Common myeloid progenitor, CD34-positive (primary cell): ENCODE data around the gene CNFN.

ENCODE experiments used
- CTCF ChIA-PET: fragments of 350-600 bp; sonication (Branson Sonifier 250); formaldehyde crosslinking; loops from one replicate; lab custom pipeline; 2021; ENCODE audit warnings: antibody characterized with exemption; lab: Charles Lee
- POLR2A ChIA-PET: fragments of 350-600 bp; sonication (Branson Sonifier 250); formaldehyde crosslinking; loops from one replicate; lab custom pipeline; 2021; ENCODE audit warnings: antibody characterized with exemption; lab: Charles Lee
- DNase-seq, 3 donors: peaks; one replicate each; pipeline versions ENCODE4 v3.0.0 to v3.0.0-alpha.2; 2013
- H3K27ac ChIP-seq, 2 experiments: 1 replicate in 1 of 2; 2 replicates in 1 of 2; pipeline ENCODE4 v1.7.0; 2013; ENCODE audit warnings: inconsistent platforms in 2 of 2, low read length in 2 of 2, mild to moderate bottlenecking in 2 of 2, low read depth in 1 of 2, moderate library complexity in 1 of 2; ENCODE audit not compliant: severe bottlenecking in 2 of 2, insufficient read depth in 1 of 2, poor library complexity in 1 of 2
- H3K27me3 ChIP-seq, 5 experiments: replicated peaks in 2 of 5; 1 replicate in 3 of 5; 2 replicates in 2 of 5; pipeline versions ENCODE4 v1.6.1 to v1.7.0; 2013; ENCODE audit warnings: low read length in 4 of 5, mild to moderate bottlenecking in 2 of 5, moderate library complexity in 2 of 5, inconsistent platforms in 1 of 5; ENCODE audit not compliant: insufficient read depth in 5 of 5, control insufficient read depth in 4 of 5
- H3K36me3 ChIP-seq, 4 experiments: 1 replicate in 2 of 4; 2 replicates in 2 of 4; pipeline versions ENCODE4 v1.6.1 to v1.7.0; 2013; ENCODE audit warnings: low read length in 3 of 4, control low read depth in 1 of 4, mild to moderate bottlenecking in 1 of 4; ENCODE audit not compliant: control insufficient read depth in 4 of 4, insufficient read depth in 4 of 4
- H3K4me1 ChIP-seq, 4 experiments: 1 replicate in 3 of 4; 2 replicates in 1 of 4; pipeline versions ENCODE4 v1.6.1 to v1.7.1; 2013; ENCODE audit warnings: low read length in 3 of 4, mild to moderate bottlenecking in 3 of 4, control low read depth in 1 of 4, inconsistent platforms in 1 of 4, moderate library complexity in 1 of 4; ENCODE audit not compliant: control insufficient read depth in 4 of 4, insufficient read depth in 4 of 4; ENCODE audit errors: control extremely low read depth in 1 of 4
- H3K4me3 ChIP-seq, 7 experiments: 1 replicate in 4 of 7; 2 replicates in 3 of 7; pipeline versions ENCODE4 v1.5.1 to v1.7.0; 2013; ENCODE audit warnings: mild to moderate bottlenecking in 7 of 7, low read length in 6 of 7, moderate library complexity in 6 of 7, inconsistent platforms in 2 of 7, low read depth in 2 of 7, control low read depth in 1 of 7; ENCODE audit not compliant: insufficient read depth in 4 of 7, control insufficient read depth in 1 of 7; ENCODE audit errors: extremely low read depth in 1 of 7
- H3K9me3 ChIP-seq, 5 experiments: 1 replicate in 4 of 5; 2 replicates in 1 of 5; pipeline versions ENCODE4 v1.6.1 to v1.7.1; 2013; ENCODE audit warnings: low read length in 4 of 5, mild to moderate bottlenecking in 2 of 5, inconsistent platforms in 1 of 5, low read depth in 1 of 5, moderate library complexity in 1 of 5; ENCODE audit not compliant: control insufficient read depth in 4 of 5, insufficient read depth in 2 of 5; ENCODE audit errors: control extremely low read depth in 1 of 5
- WGBS: methylation state at CpG from one replicate; pipeline ENCODE4 v1.1.5; 2013; ENCODE audit not compliant: insufficient coverage; 5-methylcytosine and 5-hydroxymethylcytosine counted together

The CNFN gene

DNA sequence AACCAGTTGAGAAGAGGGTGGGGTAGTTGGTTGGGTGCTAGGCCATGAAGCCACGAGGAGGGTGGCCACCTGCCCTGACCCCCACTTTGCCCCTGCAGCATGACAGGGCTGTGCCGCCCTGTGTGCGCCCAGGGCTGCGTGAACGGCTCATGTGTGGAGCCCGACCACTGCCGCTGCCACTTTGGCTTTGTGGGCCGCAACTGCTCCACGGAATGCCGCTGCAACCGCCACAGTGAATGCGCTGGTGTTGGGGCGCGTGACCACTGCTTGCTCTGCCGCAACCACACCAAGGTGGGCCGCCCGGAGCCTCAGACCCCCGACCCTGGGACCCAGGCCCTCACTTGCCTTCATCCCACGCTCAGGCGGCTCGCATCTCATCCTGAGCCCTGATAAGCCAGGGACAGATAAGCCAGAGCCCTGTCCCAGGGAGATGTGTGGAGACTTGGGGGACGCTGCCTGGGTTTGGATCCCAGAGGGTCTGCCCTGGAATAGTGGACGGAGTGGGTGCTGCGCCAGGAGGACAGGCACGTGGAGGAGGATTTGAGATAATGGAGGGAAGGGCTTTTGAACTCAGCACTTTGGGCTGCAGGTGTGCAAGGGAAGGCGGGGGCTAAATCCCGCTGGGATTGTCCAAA is 20.5 kb downstream of the CNFN start:
- Histone ChIP-seq H3K36me3 (peaks cover 0 to 19% (median 13%) of the 10 kb centered on the region in 4 experiments), H3K27ac (no peak overlapping the region)

DNA sequence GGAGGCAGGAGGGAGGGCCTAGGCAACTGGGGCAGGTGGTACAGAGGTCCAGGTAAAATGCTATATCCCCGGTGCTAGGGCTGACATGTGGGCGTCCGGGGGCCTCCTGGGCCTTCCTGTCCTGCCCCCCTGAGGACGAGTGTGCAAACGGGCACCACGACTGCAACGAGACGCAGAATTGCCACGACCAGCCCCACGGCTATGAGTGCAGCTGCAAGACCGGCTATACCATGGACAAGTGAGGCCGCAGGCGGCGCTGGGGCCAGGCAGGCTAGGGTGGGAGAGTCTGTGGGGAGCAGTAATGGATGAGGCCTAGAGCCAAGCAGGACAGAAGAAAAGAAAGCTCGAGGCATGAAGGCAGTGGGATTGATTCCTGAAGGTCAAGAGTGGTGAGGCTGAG is 21.3 kb downstream of the CNFN start:
- ChIA-PET POLR2A (no interaction called here), CTCF (interaction anchor here (1.1 kb wide), 1 partner anchor 11 kb away, joined by 5 read pairs; no protein-coding TSS in a partner anchor)
- H3K4me1 ChIP-seq: no peaks in the 10 kb centered on the region

More for the DNA sequence above, 20.5 kb downstream of the CNFN start:
- H3K4me3 ChIP-seq: no peak overlapping the region
- no peaks in the 10 kb centered on the region for H3K4me1 ChIP-seq
- no peaks in the 10 kb centered on the region for H3K9me3 ChIP-seq
- no peak for DNase-seq
- no peaks in the 10 kb centered on the region for H3K27me3 ChIP-seq
- POLR2A ChIA-PET: no interaction called here
- CTCF ChIA-PET: no interaction called here
- 97% methylated on average over 23 of the region's 27 CpGs for WGBS

DNA sequence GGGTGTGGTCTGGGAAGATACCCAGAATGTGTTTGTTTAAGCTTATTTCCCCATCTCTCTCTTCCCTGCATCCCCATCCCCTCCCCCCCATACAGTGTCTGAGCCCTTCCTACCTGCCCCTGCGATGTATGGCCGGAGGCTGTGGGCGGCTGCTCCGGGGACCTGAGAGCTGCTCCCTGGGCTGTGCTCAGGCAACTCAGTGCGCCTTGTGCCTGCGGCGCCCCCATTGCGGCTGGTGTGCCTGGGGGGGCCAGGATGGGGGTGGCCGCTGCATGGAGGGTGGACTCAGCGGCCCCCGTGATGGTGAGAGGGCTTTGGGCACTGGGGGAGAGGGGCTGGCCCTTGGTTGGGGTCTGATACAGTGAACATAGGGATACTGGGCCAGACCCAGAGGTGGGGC is 21.7 kb downstream of the CNFN start:
- Histone ChIP-seq H3K36me3 (peaks cover 7 to 28% (median 21%) of the 10 kb centered on the region in 4 experiments), H3K4me3 (no peak overlapping the region), H3K9me3 (peaks cover 0 to 6% (median 0%) of the 10 kb centered on the region in 5 experiments), H3K4me1 (no peaks in the 10 kb centered on the region), H3K27ac (no peak overlapping the region), H3K27me3 (no peaks in the 10 kb centered on the region)
- no peak for DNase-seq
- 98% methylated on average over 9 of the region's 11 CpGs for WGBS
- ChIA-PET CTCF (interaction anchor here (1.0 to 1.1 kb wide), 2 partner anchors 11 to 13 kb away, joined by 3 to 5 read pairs; no protein-coding TSS in a partner anchor), POLR2A (no interaction called here)

More for the DNA sequence above, 21.3 kb downstream of the CNFN start:
- DNase-seq: no peak
- peaks cover 0 to 4% (median 0%) of the 10 kb centered on the region in 5 experiments for H3K9me3 ChIP-seq
- no peak overlapping the region for H3K4me3 ChIP-seq
- 97% methylated on average over 15 of the region's 15 CpGs for WGBS
- no peak overlapping the region for H3K27ac ChIP-seq
- H3K27me3 ChIP-seq: no peaks in the 10 kb centered on the region
- peaks cover 5 to 25% (median 17%) of the 10 kb centered on the region in 4 experiments for H3K36me3 ChIP-seq

DNA sequence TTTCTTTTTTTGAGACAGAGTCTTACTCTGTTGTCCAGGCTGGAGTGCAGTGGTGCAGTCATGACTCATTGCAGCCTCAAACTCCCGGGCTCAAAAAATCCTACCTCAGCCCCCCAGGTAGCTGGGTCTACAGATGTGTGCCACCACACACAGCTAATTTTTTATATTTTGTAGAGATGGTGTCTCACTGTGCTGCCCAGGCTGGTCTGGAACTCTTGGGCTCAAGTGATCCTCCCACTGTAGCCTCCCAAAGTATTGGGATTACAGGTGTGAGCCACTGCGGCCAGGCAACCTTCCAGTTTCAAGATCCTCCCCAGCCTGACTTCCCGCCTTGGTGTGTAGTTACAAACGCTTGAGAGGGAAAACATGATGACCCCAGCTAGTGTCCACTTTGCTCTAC is 22.2 kb downstream of the CNFN start:
- CTCF ChIA-PET: interaction anchor here (1.0 to 1.1 kb wide), 2 partner anchors 11 to 13 kb away, joined by 3 to 5 read pairs; no protein-coding TSS in a partner anchor
- Histone ChIP-seq H3K9me3 (peaks cover 0 to 6% (median 2%) of the 10 kb centered on the region in 5 experiments), H3K27me3 (no peaks in the 10 kb centered on the region), H3K36me3 (peaks cover 7 to 32% (median 25%) of the 10 kb centered on the region in 4 experiments), H3K27ac (no peak overlapping the region), H3K4me3 (no peak overlapping the region), H3K4me1 (no peaks in the 10 kb centered on the region)
- POLR2A ChIA-PET: no interaction called here
- WGBS: 100% methylated on average over 3 of the region's 4 CpGs
- DNase-seq: no peak

DNA sequence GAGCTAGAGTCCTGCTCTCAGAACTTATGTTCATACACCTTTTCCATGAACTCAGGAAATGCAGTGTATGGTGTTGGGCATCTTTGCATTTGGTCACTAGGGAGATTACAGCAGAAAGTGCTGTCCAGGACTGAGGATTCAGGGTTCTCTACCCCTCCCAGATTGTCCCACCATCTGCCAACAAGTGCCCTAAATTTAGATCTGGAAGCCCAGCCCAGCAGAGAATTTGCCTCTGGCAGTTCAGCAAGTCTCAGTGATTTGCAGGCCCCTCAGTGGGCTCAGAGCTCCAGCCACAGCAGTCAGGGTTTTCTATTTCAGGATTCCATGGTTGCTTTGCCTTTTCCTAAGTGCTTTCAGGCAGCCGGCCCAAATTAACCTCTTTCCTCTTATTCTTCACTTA is 23.4 kb downstream of the CNFN start:
- DNase-seq: no peak
- ChIA-PET CTCF (no interaction called here), POLR2A (interaction anchor here (0.6 kb wide), 1 partner anchor 11 kb away, joined by 4 read pairs; no protein-coding TSS in a partner anchor)
- Histone ChIP-seq H3K4me3 (no peak overlapping the region), H3K27ac (no peak overlapping the region), H3K27me3 (no peaks in the 10 kb centered on the region), H3K9me3 (peaks cover 0 to 6% (median 2%) of the 10 kb centered on the region in 5 experiments), H3K36me3 (peaks cover 7 to 40% (median 26%) of the 10 kb centered on the region in 4 experiments), H3K4me1 (no peaks in the 10 kb centered on the region)
- 100% methylated on average over 1 of the region's 1 CpG for WGBS

DNA sequence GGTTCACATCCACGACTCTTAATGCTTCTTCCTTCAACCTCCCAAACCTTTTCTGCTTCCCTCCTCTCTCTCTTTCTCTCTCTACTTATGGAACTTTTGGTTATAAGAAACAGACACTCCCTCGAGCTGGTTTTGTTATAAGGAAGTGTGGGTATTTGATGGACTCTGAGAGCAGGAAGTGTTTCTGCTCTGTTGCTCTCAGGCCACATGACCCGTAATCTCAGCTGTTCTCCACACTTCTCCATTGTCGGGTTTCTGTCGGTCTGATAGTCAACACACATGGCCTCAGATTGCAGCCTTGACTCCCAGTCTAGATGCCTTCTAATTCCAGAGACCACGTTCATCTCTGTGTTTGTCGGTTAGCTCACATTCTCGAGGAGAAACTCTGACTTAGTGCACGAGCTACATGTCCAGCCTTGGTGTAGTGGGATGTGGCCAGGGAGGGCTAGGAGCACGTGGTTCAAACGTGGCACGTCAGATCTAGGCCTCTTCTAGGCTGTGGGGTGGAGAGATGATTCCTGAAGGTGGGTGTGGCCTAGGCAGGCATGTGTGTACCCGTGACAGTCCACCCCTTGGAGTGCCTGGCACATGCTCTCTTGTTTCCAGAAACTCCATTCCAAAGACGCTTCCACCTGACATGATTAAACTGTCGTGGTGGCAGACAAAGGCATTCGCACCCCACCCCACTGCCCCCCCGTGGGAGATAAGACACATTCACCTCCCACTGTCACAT is 26.3 kb downstream of the CNFN start:
- ChIA-PET POLR2A (no interaction called here), CTCF (interaction anchor here (1.1 kb wide), 1 partner anchor 10 kb away, joined by 3 read pairs; no protein-coding TSS in a partner anchor)
- no peak overlapping the region for H3K4me3 ChIP-seq
- DNase-seq: peak in 1 of 3 donors; percentile 19
- WGBS: 93% methylated on average over 12 of the region's 17 CpGs
- H3K27me3 ChIP-seq: no peaks in the 10 kb centered on the region
- H3K27ac ChIP-seq: no peak overlapping the region
- no peaks in the 10 kb centered on the region for H3K4me1 ChIP-seq
- peaks cover 0 to 6% (median 2%) of the 10 kb centered on the region in 5 experiments for H3K9me3 ChIP-seq
- peaks cover 7 to 36% (median 17%) of the 10 kb centered on the region in 4 experiments for H3K36me3 ChIP-seq
